NCI-H524 (cell line): ENCODE measurements around the gene DRG2.
A peak's percentile ranks its signal among the peaks of the same experiment; 100 is the strongest.

Experiments
- DNase-seq, 2 experiments: peaks; one replicate each; lab custom pipeline; 2025; lab: John Stamatoyannopoulos, UW

The DRG2 gene

DNA sequence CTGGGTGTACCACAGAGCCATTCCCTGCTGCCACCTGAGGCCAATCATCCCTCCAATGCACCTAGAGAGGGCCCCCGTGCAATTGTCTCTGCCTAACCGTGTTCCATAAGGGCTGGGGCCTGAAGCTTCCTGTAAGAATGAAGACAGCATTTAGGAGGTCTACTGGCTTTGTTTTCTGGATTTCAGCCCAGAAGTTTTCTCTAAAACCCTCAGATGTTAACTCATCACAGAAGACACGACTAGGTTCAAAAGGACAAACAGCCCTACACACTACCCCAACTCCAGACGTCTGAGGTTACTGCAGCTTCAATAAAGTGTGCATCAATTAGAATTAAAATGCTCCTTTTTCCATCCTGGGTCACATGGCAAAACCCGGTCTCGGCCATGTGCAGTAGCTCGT, 10.8 kb upstream of the DRG2 start:
- peak in 1 of 2 experiments; percentile 4 for DNase-seq

GRCh38 chr17:18079543-18079942, 8.2 kb upstream of the DRG2 start:
- no peak for DNase-seq

GRCh38 chr17:18084256-18084655, 3.5 kb upstream of the DRG2 start:
- DNase-seq, result no peak

- DNase-seq, result no peak
Measured at GRCh38 chr17:18089613-18090012, 1.9 kb downstream of the DRG2 start.

- peak; percentile 43 to 69 for DNase-seq
Measured at GRCh38 chr17:18093616-18094408, 6.1 kb downstream of the DRG2 start.

- DNase-seq, result no peak
Measured at GRCh38 chr17:18094409-18094807, 6.7 kb downstream of the DRG2 start.

DNA sequence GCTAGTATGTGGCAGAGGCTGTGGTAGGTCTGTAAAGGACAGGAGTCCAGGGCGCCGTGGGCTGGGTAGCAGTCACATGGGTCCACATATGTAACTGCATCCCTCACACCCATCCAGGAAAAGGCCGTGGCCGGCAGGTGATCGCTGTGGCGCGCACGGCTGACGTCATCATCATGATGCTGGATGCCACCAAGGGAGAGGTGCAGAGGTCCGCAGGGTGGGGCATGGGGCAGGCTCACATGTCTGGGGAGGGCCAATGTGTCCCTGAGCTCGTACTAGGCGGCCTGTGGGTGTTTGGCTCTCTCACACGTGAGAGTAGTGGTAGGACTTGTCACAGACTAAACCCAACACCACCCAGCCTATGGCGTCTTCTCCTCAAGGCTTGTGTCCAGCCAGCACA, 11.8 kb downstream of the DRG2 start:
- no peak for DNase-seq

GRCh38 chr17:18100616-18101015, 12.9 kb downstream of the DRG2 start:
- no peak for DNase-seq

GRCh38 chr17:18101828-18102227, 14.1 kb downstream of the DRG2 start:
- DNase-seq, result no peak

DNA sequence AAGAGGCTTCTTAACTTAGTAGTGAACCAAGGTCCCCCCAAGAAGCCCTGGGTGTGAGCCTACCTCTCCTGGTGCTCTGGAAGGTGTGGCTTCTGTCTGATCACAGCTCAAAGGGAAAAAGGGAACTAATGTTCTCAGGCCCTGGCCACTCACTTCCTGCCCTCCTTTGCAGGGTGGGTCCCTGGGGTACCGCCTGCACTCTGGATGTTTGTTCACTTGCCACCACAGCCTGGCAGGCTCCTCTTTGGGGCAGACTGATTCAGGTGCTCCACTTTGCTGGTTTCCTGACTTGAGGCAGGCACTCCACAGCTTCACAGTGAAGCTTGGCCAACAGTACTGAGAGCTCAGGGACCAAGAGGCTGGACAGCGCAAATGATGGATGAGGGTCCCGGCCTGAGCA, 14.9 kb downstream of the DRG2 start:
- DNase-seq, result no peak

- no peak for DNase-seq
Measured at GRCh38 chr17:18105027-18105426, 17.3 kb downstream of the DRG2 start.

GRCh38 chr17:18105595-18105994, 17.8 kb downstream of the DRG2 start:
- no peak for DNase-seq

DNA sequence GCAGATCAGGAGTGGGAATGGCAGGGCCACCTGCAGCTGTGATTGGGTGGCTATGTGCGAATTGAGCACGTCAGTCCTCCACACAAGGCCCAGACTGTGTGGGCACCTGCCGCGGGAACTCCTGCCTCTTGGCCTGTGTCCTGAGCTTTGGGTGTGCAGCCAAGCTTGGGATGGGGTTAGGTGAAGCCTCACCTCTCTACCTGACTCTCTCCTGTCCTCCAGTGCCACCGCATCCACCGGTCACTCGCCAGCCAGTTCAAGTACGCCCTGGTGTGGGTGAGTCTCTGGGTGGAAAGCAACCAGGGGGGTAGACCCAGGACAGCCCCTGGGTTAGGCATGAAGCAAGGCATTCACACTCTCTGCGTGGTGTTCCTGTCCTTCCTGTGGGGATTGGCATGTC, 18.5 kb downstream of the DRG2 start:
- DNase-seq, result no peak

DNA sequence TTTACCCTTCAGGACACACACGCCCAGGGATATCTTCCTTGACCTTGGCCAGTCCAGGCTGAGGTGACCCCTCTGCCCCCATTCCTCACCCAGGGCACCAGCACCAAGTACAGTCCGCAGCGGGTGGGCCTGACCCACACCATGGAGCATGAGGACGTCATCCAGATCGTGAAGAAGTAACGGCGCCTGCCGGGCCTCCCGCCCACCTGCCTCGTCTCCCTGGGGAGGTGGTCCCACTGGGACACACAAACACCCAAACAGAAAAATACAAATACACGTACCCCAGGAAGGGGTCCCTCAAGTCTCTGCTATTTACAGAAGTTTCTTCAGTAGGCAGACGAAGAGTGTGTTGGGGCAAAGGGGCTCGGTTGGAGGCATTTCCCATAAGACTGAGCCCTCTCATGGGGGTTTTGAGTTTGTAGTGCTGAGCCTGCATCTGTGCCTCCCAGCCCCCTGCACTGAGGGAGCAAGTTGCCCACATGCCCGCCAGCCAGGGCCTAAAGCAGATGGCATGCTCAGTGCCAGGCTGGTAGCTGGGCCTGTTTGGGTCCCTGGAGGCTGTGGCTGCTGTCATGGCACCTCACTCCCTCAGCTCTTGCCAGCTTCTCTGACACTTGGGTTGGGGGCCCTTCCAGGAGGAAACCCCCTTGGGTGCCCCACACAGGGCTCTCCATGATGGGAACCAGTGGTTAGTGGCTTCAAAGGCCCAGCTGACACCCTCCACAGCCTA, 19.5 kb downstream of the DRG2 start:
- no peak for DNase-seq

DNA sequence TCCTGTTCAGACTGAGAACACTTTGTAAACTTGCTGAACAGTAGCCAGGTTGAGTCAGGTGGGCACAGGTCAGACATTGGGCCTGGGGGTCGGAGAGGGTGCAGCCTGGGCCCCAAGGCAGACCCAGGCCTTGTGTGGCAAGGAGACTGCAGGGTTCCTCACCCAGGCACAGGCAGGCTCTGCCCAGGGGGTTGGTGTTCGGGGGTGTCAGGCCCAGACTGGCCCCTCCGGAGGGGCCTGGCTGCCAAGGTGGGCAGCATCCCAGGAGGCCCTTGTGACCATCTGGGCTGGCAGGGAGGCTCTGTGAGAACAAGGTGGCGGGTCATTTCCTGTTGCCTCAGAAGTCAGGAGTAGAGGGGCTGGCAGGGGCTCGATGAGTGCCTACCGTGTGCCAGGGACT, 20.2 kb downstream of the DRG2 start:
- DNase-seq, result no peak

DNA sequence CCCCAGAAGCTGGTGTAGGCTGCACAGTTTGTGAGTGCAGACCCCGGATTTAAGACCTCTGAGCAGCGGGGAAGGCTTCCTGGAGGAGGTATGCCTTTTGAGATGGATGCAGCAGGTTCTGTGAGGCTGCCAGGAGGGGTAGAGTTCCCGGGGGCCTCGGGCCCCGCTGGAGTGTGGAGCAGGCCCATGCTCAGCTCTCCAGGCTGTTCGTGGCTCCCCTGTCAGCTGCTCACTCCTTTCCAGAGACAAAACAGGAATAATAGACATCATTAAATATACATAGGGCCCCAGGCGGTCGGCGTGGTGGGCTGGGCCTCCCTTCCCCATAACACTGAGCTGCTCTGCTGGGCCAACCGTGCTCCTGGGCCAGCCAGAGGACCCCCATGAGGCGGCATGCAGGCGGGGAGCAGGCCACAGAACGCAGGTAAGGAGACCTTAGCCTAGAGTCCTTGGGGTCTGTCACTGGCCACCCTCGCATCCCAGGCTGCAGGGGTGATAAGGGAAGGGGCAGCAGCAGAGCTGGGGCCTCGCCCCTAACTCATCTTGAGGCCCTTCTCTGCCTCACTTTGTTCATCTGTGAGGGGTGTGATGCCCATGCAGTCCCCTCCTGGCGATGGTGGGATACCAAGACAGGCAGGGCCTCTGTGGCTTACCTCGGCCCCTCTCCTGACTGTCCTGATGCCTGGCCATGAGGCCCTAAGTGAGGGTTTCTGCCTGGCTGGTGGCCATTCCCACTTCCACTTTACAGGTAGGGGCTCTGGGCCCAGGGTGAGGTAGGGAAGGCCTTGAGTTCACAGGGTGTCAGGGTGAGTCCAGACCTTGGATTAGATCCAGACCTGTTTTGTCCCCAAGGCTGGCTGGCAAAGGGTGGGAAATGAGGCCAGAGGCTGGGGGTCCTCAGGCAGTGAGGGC, 20.9 kb downstream of the DRG2 start, which contains the start of gene MYO15A:
TSS of gene MYO15A (plus strand) at position 356 of the 912 bp plus-strand sequence. CDS start 10,045 bp downstream, outside the sequence.
- no peak for DNase-seq

- DNase-seq, result no peak
Measured at GRCh38 chr17:18109935-18110485, 22.3 kb downstream of the DRG2 start.

DNA sequence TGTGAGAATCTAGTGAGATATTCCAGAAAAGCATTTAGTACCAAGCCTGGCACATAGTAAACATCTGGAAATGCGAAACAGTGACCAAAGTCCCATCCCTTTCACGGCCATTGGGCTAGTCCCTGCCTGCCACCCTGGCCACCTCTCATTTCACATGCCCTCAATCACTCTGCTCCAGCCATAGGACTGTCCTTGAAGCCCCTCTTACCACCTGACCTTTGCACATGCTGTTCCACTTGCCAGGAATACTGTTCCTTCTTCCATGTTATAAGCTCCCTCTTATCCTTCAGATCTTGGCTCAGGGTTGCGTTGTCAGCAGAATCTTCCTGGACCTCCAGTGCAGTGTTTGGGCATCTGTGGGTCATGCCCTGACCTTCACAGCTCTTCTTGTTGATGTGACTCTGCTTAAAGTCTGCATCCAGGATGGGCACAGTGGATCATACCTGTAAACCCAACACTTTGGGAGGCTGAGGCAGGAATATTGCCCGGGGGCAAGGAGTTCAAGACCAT, 22.9 kb downstream of the DRG2 start:
- DNase-seq, result no peak

DNA sequence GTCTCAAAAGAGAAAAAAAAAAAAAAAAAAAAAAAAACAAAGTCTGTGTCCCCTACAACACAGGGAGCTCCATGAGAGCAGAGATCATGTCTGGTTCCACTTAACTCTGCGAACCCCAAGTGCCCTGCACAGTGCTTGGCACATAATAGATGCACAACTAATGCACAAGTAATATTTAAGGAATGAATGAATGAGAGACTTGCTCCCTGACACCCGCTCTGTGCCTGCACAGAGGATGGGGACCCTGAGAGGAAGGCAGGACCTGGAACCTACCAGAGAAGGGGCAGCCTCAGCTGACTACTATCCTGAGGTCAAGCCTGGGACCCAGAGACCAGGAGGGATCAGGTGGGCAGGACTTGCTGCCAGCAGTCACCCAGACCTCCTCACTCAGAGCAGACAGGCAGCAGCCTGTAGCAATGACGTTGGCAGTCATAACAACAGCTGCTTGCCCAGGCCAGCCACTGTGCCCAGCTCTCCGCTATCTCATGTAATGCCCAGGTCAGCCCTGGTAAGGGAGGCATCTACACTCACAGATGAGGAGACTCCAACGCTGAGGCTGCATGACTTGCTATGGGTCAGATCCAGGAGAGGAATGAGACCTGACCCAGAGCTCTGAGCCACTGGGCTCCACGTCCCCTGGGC, 23.7 kb downstream of the DRG2 start:
- DNase-seq, result no peak

GRCh38 chr17:18115517-18115916, 27.8 kb downstream of the DRG2 start:
- no peak for DNase-seq

GRCh38 chr17:18116078-18116477, 28.3 kb downstream of the DRG2 start:
- DNase-seq, result no peak
